Endothelial cell of umbilical vein (primary cell): ENCODE results near the gene ARSB. TPM values are rescaled to one million over a fixed set of nuclear protein-coding genes. Genes with fewer than 3 reads are reported as not detected.

Source experiments
- BruUV-seq: library from RNA; stranded (reverse); fragments of 400-500 nt; replicated peaks from 2 replicates; lab custom pipeline; 2021; lab: Mats Ljungman, UMichigan
- CTCF ChIA-PET: fragments of 300-600, 350-600 bp; sonication (Branson Sonifier 250); formaldehyde crosslinking; loops from one replicate; lab custom pipeline; 2021; ENCODE audit warnings: antibody characterized with exemption, inconsistent platforms; lab: Charles Lee
- POLR2A ChIA-PET: fragments of 300-600, 350-600 bp; sonication (Branson Sonifier 250); formaldehyde crosslinking; loops from one replicate; lab custom pipeline; 2021; ENCODE audit warnings: antibody characterized with exemption, inconsistent platforms; lab: Charles Lee
- DNase-seq: peaks from one replicate; pipeline ENCODE4 v3.0.0-alpha.2; 2011; ENCODE audit warnings: low read depth, low spot score
- FAIRE-seq: peaks from 2 replicates; lab custom pipeline; 2011; peaks lifted over from hg19 to GRCh38; lab: Jason Lieb, UNC
- H2AFZ ChIP-seq: 2 replicates; pipeline ENCODE4 v1.6.0; 2012; ENCODE audit warnings: low read depth, low read length, control low read depth, inconsistent platforms
- H3K27ac ChIP-seq: 2 replicates; pipeline ENCODE4 v1.5.1; 2011; ENCODE audit warnings: low read depth, mild to moderate bottlenecking, control low read depth, low read length, moderate library complexity; ENCODE audit not compliant: insufficient read depth
- H3K27me3 ChIP-seq, 2 experiments: 2 replicates each; pipeline versions ENCODE4 v1.6.0 to v1.6.1; 2011; ENCODE audit warnings: low read length in 2 of 2, mixed read lengths in 1 of 2; ENCODE audit not compliant: control insufficient read depth in 2 of 2, insufficient read depth in 2 of 2
- H3K36me3 ChIP-seq, 2 experiments: 2 replicates in 1 of 2; 3 replicates in 1 of 2; pipeline ENCODE4 v1.5.1; 2011; ENCODE audit warnings: low read length in 2 of 2, mild to moderate bottlenecking in 1 of 2, moderate library complexity in 1 of 2; ENCODE audit not compliant: control insufficient read depth in 2 of 2, insufficient read depth in 2 of 2; ENCODE audit errors: extremely low read depth in 1 of 2
- H3K4me1 ChIP-seq: 3 replicates; pipeline ENCODE4 v1.5.1; 2011; ENCODE audit warnings: mild to moderate bottlenecking, low read length; ENCODE audit not compliant: control insufficient read depth, insufficient read depth; ENCODE audit errors: extremely low read depth
- H3K4me2 ChIP-seq: 2 replicates; pipeline ENCODE4 v1.6.1; 2011; ENCODE audit warnings: low read length, control low read depth, mixed read lengths; ENCODE audit not compliant: insufficient read depth
- H3K4me3 ChIP-seq, 3 experiments: fragments of 200-600 bp in 1 of 3; sonication (generic), shearing (Covaris generic) in 1 of 3; replicated peaks in 1 of 3; 2 replicates each; pipeline ENCODE4 v1.5.1; 2011 to 2016; ENCODE audit warnings: control low read depth in 3 of 3, low read length in 3 of 3, mild to moderate bottlenecking in 2 of 3, inconsistent platforms in 1 of 3, low read depth in 1 of 3, moderate library complexity in 1 of 3; ENCODE audit not compliant: insufficient read depth in 1 of 3
- H3K79me2 ChIP-seq: 2 replicates; pipeline ENCODE4 v1.6.0; 2012; ENCODE audit warnings: low read length, inconsistent platforms; ENCODE audit not compliant: control insufficient read depth, insufficient read depth
- H3K9ac ChIP-seq: replicated peaks from 2 replicates; pipeline ENCODE3; 2011; ENCODE audit warnings: low read length, control low read depth; ENCODE audit not compliant: insufficient read depth; ENCODE audit errors: extremely low read depth
- H3K9me1 ChIP-seq: replicated peaks from 3 replicates; pipeline ENCODE4 v1.6.0; 2011; ENCODE audit warnings: mild to moderate bottlenecking, low read length; ENCODE audit not compliant: control insufficient read depth, insufficient read depth; ENCODE audit errors: extremely low read depth
- H3K9me3 ChIP-seq: replicated peaks from 2 replicates; pipeline ENCODE4 v1.5.1; 2012; ENCODE audit warnings: low read length, inconsistent platforms; ENCODE audit not compliant: control insufficient read depth, insufficient read depth
- H4K20me1 ChIP-seq: replicated peaks from 2 replicates; pipeline ENCODE3; 2011; ENCODE audit warnings: mild to moderate bottlenecking, low read length; ENCODE audit not compliant: control insufficient read depth, insufficient read depth; ENCODE audit errors: extremely low read depth
- EZH2 ChIP-seq: IDR thresholded peaks from 2 replicates; pipeline ENCODE4 v1.6.1; 2012; ENCODE audit warnings: borderline replicate concordance, low read depth, mild to moderate bottlenecking, moderate library complexity, low read length, inconsistent platforms; ENCODE audit not compliant: severe bottlenecking
- FOS ChIP-seq: IDR thresholded peaks from 2 replicates; pipeline ENCODE4 v1.6.1; 2011; ENCODE audit warnings: mild to moderate bottlenecking, low read length, moderate library complexity, borderline replicate concordance; ENCODE audit not compliant: insufficient read depth
- GATA2 ChIP-seq: IDR thresholded peaks from 2 replicates; pipeline ENCODE4 v1.7.0; 2011; ENCODE audit warnings: low read depth, mild to moderate bottlenecking, moderate library complexity, mixed read lengths, low read length; ENCODE audit not compliant: insufficient read length, insufficient read depth
- JUN ChIP-seq: IDR thresholded peaks from 2 replicates; pipeline ENCODE4 v1.6.1; 2011; ENCODE audit warnings: borderline replicate concordance, low read depth; ENCODE audit not compliant: insufficient read length, insufficient read depth
- MYC ChIP-seq: IDR thresholded peaks from one replicate; pipeline ENCODE4 v1.6.1; 2011; ENCODE audit warnings: mild to moderate bottlenecking, low read depth, low read length
- POLR2A ChIP-seq: IDR thresholded peaks from 2 replicates; pipeline ENCODE4 v1.6.1; 2012; ENCODE audit warnings: low read depth, mild to moderate bottlenecking, control low read depth, low read length
- POLR2AphosphoS5 ChIP-seq: IDR thresholded peaks from 2 replicates; pipeline ENCODE4 v1.6.1; 2012; ENCODE audit warnings: low read depth, mild to moderate bottlenecking, control low read depth, low read length, moderate library complexity; ENCODE audit not compliant: insufficient read depth
- dilution Hi-C: fragments of 300-500 bp; cut with MboI; formaldehyde crosslinking; loops from one replicate; pipeline ENCODE4 v1.15.0; 2019; ENCODE audit warnings: low sequenced_read_pairs; ENCODE audit not compliant: extremely low pct_ligation_motif_present
- intact Hi-C: fragments of 100-400 bp; cut with micrococcal nuclease; formaldehyde crosslinking; loops from one replicate; pipeline ENCODE4 v1.10.0; 2022
- polyA plus RNA-seq, 4 experiments: library from polyadenylated mRNA; depleted of rRNA in 3 of 4; stranded (reverse) in 3 of 4; unstranded in 1 of 4; fragments of >200 nt; gene quantifications; 2 replicates each; pipeline versions ENCODE4 v1.2.1 to v1.2.3, GENCODE V29; 2011 to 2012; ENCODE audit warnings: missing spikeins in 1 of 4
- total RNA-seq: library from RNA; stranded (reverse); gene quantifications from 2 replicates; pipeline ENCODE4 v1.2.3, GENCODE V29; 2021
- TF ChIP-seq, protein P1 (sequence below), 2 donors: IDR thresholded peaks; 1 replicate in 1 of 2; 2 replicates in 1 of 2; pipeline ENCODE4 v1.5.1; 2011; ENCODE audit warnings: low read length in 2 of 2, mild to moderate bottlenecking in 2 of 2, moderate library complexity in 2 of 2, control low read depth in 1 of 2, inconsistent platforms in 1 of 2, low read depth in 1 of 2; ENCODE audit not compliant: insufficient read depth in 1 of 2; ENCODE audit errors: extremely low read depth in 1 of 2
- TF ChIP-seq, protein P2 (sequence below): IDR thresholded peaks from 2 replicates; pipeline ENCODE4 v1.6.1; 2011; ENCODE audit not compliant: insufficient read depth, insufficient read length

ARSB gene
- total and polyA plus RNA-seq, 2 donors (not counting 3 experiments of a cell fraction or from before 2014, with no cell fraction given): 17.2 to 25.8 TPM

DNA sequence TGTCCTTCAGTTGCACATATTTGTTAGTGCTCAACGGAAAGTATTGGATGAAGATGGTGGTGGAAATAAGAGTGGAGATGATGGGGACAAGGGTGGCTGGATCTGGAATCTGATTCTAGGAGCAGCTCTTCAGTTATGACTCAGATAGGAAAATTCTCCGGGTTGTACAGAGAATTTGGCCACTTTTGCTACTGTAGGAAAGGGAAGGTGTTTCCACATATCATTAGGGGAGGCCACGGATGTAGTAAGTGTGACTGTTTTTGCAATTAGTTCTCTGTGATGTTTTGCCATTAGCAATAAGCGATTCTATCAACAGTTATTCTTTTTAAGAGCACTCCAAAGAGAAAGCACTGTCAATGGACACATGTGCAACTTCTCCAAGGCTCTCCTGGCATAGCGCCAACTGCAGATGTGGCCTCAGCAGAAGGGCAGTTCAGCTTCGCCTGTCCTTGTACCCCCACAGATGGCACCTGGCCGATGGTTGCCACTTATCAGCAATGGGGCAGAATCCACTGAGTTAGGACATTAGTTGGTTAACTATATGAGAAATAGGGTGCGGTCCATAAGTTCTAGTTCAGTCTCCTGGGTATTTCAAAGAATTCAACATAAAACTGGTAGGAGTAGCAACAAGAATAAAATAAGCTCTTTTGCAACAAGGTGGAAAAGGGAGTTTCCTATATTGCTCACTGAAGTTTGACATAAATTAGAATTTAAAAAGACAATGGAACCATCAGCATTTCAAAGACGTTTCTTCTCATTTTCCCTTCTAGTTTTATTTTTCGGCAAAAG lies 96.3 kb downstream of the ARSB start:
- TF ChIP-seq JUN: no peak
- no peak for TF ChIP-seq EZH2
- no peak for TF ChIP-seq POLR2AphosphoS5
- TF ChIP-seq, protein P1, sequence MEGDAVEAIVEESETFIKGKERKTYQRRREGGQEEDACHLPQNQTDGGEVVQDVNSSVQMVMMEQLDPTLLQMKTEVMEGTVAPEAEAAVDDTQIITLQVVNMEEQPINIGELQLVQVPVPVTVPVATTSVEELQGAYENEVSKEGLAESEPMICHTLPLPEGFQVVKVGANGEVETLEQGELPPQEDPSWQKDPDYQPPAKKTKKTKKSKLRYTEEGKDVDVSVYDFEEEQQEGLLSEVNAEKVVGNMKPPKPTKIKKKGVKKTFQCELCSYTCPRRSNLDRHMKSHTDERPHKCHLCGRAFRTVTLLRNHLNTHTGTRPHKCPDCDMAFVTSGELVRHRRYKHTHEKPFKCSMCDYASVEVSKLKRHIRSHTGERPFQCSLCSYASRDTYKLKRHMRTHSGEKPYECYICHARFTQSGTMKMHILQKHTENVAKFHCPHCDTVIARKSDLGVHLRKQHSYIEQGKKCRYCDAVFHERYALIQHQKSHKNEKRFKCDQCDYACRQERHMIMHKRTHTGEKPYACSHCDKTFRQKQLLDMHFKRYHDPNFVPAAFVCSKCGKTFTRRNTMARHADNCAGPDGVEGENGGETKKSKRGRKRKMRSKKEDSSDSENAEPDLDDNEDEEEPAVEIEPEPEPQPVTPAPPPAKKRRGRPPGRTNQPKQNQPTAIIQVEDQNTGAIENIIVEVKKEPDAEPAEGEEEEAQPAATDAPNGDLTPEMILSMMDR (IDR thresholded peaks at IDR 0.05; ENCODE audit: extremely low read depth in 1 of 2, insufficient read depth in 1 of 2, low read depth in 1 of 2, low read length in 2 of 2): no peak
- TF ChIP-seq POLR2A: no peak
- no peak for TF ChIP-seq FOS
- no peak for TF ChIP-seq GATA2
- no peak for TF ChIP-seq MYC
- TF ChIP-seq, protein P2, sequence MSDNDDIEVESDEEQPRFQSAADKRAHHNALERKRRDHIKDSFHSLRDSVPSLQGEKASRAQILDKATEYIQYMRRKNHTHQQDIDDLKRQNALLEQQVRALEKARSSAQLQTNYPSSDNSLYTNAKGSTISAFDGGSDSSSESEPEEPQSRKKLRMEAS: no peak
- H3K27ac ChIP-seq: no peak overlapping the region
- FAIRE-seq: no peak
- intact Hi-C loops: loop anchor here (5.0 kb wide), 3 partner anchors 46 to 421 kb away; partner anchors contain the start of gene LHFPL2
- no TSS peak for BruUV-seq
- no peaks in the 10 kb centered on the region for H3K27me3 ChIP-seq
- H3K4me1 ChIP-seq: no peaks in the 10 kb centered on the region
- dilution Hi-C loops: no loop called here
- H3K9me3 ChIP-seq: no peaks in the 10 kb centered on the region
- POLR2A ChIA-PET: no interaction called here
- no peak overlapping the region for H3K9ac ChIP-seq
- H3K4me3 ChIP-seq: no peak overlapping the region
- no peak overlapping the region for H2AFZ ChIP-seq
- H3K4me2 ChIP-seq: no peak overlapping the region
- no peak for DNase-seq
- H3K36me3 ChIP-seq: no peaks in the 10 kb centered on the region
- H4K20me1 ChIP-seq: no peaks in the 10 kb centered on the region
- CTCF ChIA-PET: interaction anchor here (1.3 to 5.3 kb wide), 3 partner anchors 10 to 77 kb away, joined by 4 to 38 read pairs (median 4); no protein-coding TSS in a partner anchor
- H3K9me1 ChIP-seq: no peaks in the 10 kb centered on the region
- H3K79me2 ChIP-seq: no peaks in the 10 kb centered on the region
